ENCODE measurements around the gene FN3KRP.

Gene FN3KRP

DNA sequence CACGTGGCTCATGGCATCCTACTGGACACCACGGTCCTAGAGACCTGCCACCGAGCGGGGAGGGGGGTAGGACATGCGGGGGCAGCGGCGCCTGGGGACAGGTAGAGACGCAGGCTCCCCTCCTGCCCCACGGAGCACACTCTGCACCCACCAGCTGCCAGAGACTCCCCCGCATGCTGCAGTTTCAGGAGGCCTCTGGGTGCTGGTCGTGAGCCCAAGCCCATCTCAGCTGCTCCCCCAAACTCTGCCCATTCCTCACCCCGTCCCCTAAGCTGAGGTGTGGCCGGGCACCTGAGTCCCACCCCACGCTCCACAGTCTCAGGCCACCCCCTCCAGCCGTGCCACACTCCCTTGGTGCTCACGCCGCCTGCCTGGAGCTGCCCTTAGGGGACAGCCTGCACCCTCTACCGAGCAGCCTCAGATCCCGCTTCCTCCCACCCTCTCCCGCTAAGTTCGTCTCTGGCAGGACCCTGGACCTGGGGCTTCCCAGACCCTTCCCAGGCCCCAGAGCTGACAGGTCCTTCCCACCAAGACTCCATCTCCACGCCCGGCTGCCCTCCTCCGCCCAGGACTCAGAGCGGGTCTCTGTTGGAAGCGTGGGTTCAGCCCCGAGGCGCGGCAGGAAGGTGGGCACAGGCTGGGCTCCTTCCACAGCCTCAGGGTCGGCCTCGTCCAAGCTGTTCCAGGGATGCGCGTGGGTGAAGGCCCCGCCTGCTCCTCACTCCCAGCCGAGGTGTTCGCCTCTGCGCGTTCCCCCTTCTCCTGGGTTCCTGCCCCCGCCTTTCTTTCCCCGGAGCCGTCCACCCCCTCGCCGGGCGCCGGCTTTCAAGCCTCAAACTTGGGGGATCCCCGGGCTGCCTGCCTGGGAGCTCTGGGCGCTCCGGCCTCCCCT lies 19.3 kb upstream of the FN3KRP start:
- H3K27me3 ChIP-seq (ENCODE audit: insufficient read depth, poor library complexity, severe bottlenecking), result no peaks in the 10 kb centered on the region
- no peak for ATAC-seq (ENCODE audit: low read depth)
- no peaks in the 10 kb centered on the region for H3K9me3 ChIP-seq (ENCODE audit: severe bottlenecking)
- H3K27ac ChIP-seq (ENCODE audit: poor library complexity, severe bottlenecking), result no peak overlapping the region
- no peak for TF ChIP-seq CTCF (IDR thresholded peaks at IDR 0.05; ENCODE audit: poor library complexity, severe bottlenecking)
- H3K36me3 ChIP-seq (ENCODE audit: low read depth), result no peaks in the 10 kb centered on the region
- H3K4me3 ChIP-seq (ENCODE audit: severe bottlenecking), result peak overlapping the region; percentile 56
- DNase-seq (ENCODE audit: low spot score), result no peak
- no peaks in the 10 kb centered on the region for H3K4me1 ChIP-seq (ENCODE audit: insufficient read depth, poor library complexity, severe bottlenecking)

DNA sequence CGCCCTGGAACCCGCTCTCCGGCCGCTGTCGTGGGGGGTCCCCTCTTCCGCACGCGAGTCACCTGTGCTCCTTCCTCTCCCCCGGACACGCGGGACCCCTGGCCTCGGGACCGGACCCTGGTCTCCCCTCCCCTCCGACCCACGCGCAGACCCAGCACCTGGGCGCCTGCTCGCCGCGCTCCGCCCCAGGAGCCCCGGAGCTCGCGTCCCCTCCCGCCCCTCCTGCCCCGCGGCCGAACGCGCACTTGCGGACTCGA lies 18.8 kb upstream of the FN3KRP start:
- no peak overlapping the region for H3K27ac ChIP-seq (ENCODE audit: poor library complexity, severe bottlenecking)
- no peaks in the 10 kb centered on the region for H3K27me3 ChIP-seq (ENCODE audit: insufficient read depth, poor library complexity, severe bottlenecking)
- H3K4me1 ChIP-seq (ENCODE audit: insufficient read depth, poor library complexity, severe bottlenecking), result no peaks in the 10 kb centered on the region
- H3K9me3 ChIP-seq (ENCODE audit: severe bottlenecking), result no peaks in the 10 kb centered on the region
- no peak for DNase-seq (ENCODE audit: low spot score)
- no peaks in the 10 kb centered on the region for H3K36me3 ChIP-seq (ENCODE audit: low read depth)
- ATAC-seq (ENCODE audit: low read depth), result no peak
- H3K4me3 ChIP-seq (ENCODE audit: severe bottlenecking), result peak overlapping the region; percentile 56
- no peak for TF ChIP-seq CTCF (IDR thresholded peaks at IDR 0.05; ENCODE audit: poor library complexity, severe bottlenecking)

GRCh38 chr17:82698065-82698973 lies 18.2 kb upstream of the FN3KRP start, which contains the start of gene RAB40B:
TSS of gene RAB40B (minus strand) at chr17:82698698. CDS start at chr17:82698596, 102 bp downstream.
- TF ChIP-seq CTCF (IDR thresholded peaks at IDR 0.05; ENCODE audit: poor library complexity, severe bottlenecking), result no peak
- H3K36me3 ChIP-seq (ENCODE audit: low read depth), result no peaks in the 10 kb centered on the region
- H3K4me3 ChIP-seq (ENCODE audit: severe bottlenecking), result peak within 1 kb of the TSS; percentile 56
- H3K27me3 ChIP-seq (ENCODE audit: insufficient read depth, poor library complexity, severe bottlenecking), result no peaks in the 10 kb centered on the region
- no peak within 1 kb of the TSS for H3K27ac ChIP-seq (ENCODE audit: poor library complexity, severe bottlenecking)
- no peaks in the 10 kb centered on the region for H3K4me1 ChIP-seq (ENCODE audit: insufficient read depth, poor library complexity, severe bottlenecking)
- no peaks in the 10 kb centered on the region for H3K9me3 ChIP-seq (ENCODE audit: severe bottlenecking)
- ATAC-seq (ENCODE audit: low read depth), result peak; percentile 93
- peak; percentile 99 for DNase-seq (ENCODE audit: low spot score)

- no peak overlapping the region for H3K27ac ChIP-seq (ENCODE audit: poor library complexity, severe bottlenecking)
Observed at GRCh38 chr17:82698974-82699442, 17.5 kb upstream of the FN3KRP start.

More at GRCh38 chr17:82698974-82699442, 17.5 kb upstream of the FN3KRP start:
- ATAC-seq (ENCODE audit: low read depth) (peak; percentile 3; the same call in 2 of the 3 replicates), DNase-seq (ENCODE audit: low spot score) (no peak)
- H3K27me3 ChIP-seq (ENCODE audit: insufficient read depth, poor library complexity, severe bottlenecking), result no peaks in the 10 kb centered on the region
- no peaks in the 10 kb centered on the region for H3K4me1 ChIP-seq (ENCODE audit: insufficient read depth, poor library complexity, severe bottlenecking)
- H3K36me3 ChIP-seq (ENCODE audit: low read depth), result no peaks in the 10 kb centered on the region
- H3K9me3 ChIP-seq (ENCODE audit: severe bottlenecking), result no peaks in the 10 kb centered on the region
- peak overlapping the region; percentile 56 for H3K4me3 ChIP-seq (ENCODE audit: severe bottlenecking)
- no peak for TF ChIP-seq CTCF (IDR thresholded peaks at IDR 0.05; ENCODE audit: poor library complexity, severe bottlenecking)

Measured in RWPE2 (cell line).